ENCODE data around the gene CBLN3. TPM values are rescaled to one million over a fixed set of nuclear protein-coding genes. Genes with fewer than 3 reads are reported as not detected.
A peak's percentile ranks its signal among the peaks of the same experiment; 100 is the strongest.

Gene CBLN3
- total RNA-seq, 4 donors from 2014 or later, result 1.7 to 3.4 (median 2.3) TPM

- peaks cover 8 to 38% of the 10 kb centered on the region in 2 donors for H3K4me1 ChIP-seq
- no peaks in the 10 kb centered on the region for H3K36me3 ChIP-seq
- WGBS, 2 donors, result 84 to 87% methylated on average over 15 of the region's 15 CpGs
- no peak for DNase-seq
- no peaks in the 10 kb centered on the region for H3K9me3 ChIP-seq
- intact Hi-C loops (cut with DNase I), result no loop called here
- H3K27me3 ChIP-seq, result no peaks in the 10 kb centered on the region
- TF ChIP-seq CTCF (IDR thresholded peaks at IDR 0.05), result no peak
- TF ChIP-seq POLR2A (IDR thresholded peaks at IDR 0.05), result no peak
- no peak overlapping the region for H3K4me3 ChIP-seq (replicated peaks in 1 of 3)
- H3K27ac ChIP-seq, result no peak overlapping the region
Measured at GRCh38 chr14:24379907-24380730, 49.3 kb downstream of the CBLN3 start.

- intact Hi-C loops (cut with DNase I), result no loop called here
- Histone ChIP-seq H3K27me3 (no peaks in the 10 kb centered on the region), H3K27ac (peak overlapping the region in 1 of 3 donors; percentile 26), H3K4me3 (replicated peaks in 1 of 3) (no peak overlapping the region), H3K36me3 (no peaks in the 10 kb centered on the region), H3K4me1 (peaks cover 8 to 38% of the 10 kb centered on the region in 2 donors), H3K9me3 (no peaks in the 10 kb centered on the region)
- 77 to 88% methylated on average over 6 to 7 of the region's 7 CpGs for WGBS, 2 donors
- TF ChIP-seq POLR2A (IDR thresholded peaks at IDR 0.05), result no peak
- TF ChIP-seq CTCF (IDR thresholded peaks at IDR 0.05), result no peak
- no peak for DNase-seq
Measured at GRCh38 chr14:24378981-24379906, 50.2 kb downstream of the CBLN3 start.

GRCh38 chr14:24378327-24378726 is 51.1 kb downstream of the CBLN3 start:
- intact Hi-C loops (cut with DNase I), result no loop called here
- TF ChIP-seq POLR2A (IDR thresholded peaks at IDR 0.05) (no peak), CTCF (IDR thresholded peaks at IDR 0.05) (no peak)
- no peaks in the 10 kb centered on the region for H3K27me3 ChIP-seq
- no peaks in the 10 kb centered on the region for H3K9me3 ChIP-seq
- peak overlapping the region; percentile 26 to 48 (median 35) for H3K27ac ChIP-seq
- 72 to 90% methylated on average over 3 of the region's 3 CpGs for WGBS, 2 donors
- no peaks in the 10 kb centered on the region for H3K36me3 ChIP-seq
- H3K4me3 ChIP-seq (replicated peaks in 1 of 3), result no peak overlapping the region
- DNase-seq, result no peak
- H3K4me1 ChIP-seq, result peaks cover 8 to 38% of the 10 kb centered on the region in 2 donors

- intact Hi-C loops (cut with DNase I), result no loop called here
- Histone ChIP-seq H3K9me3 (no peaks in the 10 kb centered on the region), H3K27ac (peak overlapping the region in 2 of 3 donors; percentile 35 to 48), H3K4me1 (peaks cover 8 to 38% of the 10 kb centered on the region in 2 donors), H3K4me3 (replicated peaks in 1 of 3) (no peak overlapping the region), H3K27me3 (no peaks in the 10 kb centered on the region), H3K36me3 (no peaks in the 10 kb centered on the region)
- WGBS, 2 donors, result 16 to 34% methylated on average over 2 of the region's 2 CpGs
- TF ChIP-seq CTCF (IDR thresholded peaks at IDR 0.05) (no peak), POLR2A (IDR thresholded peaks at IDR 0.05) (no peak)
- DNase-seq, result peak; percentile 70 to 86
Measured at GRCh38 chr14:24377657-24378056, 51.8 kb downstream of the CBLN3 start.
